PC-9 (cell line): Measurements from ENCODE around the gene GTF2IRD1.

ENCODE experiments used
- EZH2 ChIP-seq: fragments of 200-600 bp; sonication (generic); IDR thresholded peaks from 2 replicates; pipeline ENCODE4 v1.8.0; 2017; ENCODE audit warnings: antibody characterized with exemption, low read depth
- TF ChIP-seq, protein P1 (sequence below): fragments of 200-600 bp; sonication (generic); conservative IDR thresholded peaks from 2 replicates; pipeline ENCODE4 v1.6.1; 2017; ENCODE audit warnings: mixed run types, antibody characterized with exemption, mild to moderate bottlenecking, moderate library complexity

DNA sequence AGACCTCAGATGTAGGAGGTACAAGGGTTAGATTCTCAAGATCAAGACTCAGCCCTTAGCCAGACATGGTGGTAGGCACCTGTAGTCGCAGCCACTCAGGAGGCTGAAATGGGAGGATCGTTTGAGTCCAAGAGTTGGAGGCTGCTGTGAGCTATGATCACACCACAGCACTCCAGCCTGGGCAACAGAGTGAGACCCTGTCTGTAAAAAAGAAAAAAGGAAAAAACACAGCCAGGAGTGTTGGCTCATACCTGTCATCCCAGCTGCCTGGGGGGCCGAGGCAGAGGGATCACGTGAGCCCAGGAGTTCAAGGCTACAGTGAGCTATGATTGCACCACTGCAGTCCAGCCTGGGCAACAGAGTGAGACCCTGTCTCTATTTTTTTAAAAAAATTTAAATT is 69.3 kb downstream of the GTF2IRD1 start:
- TF ChIP-seq, protein P1, sequence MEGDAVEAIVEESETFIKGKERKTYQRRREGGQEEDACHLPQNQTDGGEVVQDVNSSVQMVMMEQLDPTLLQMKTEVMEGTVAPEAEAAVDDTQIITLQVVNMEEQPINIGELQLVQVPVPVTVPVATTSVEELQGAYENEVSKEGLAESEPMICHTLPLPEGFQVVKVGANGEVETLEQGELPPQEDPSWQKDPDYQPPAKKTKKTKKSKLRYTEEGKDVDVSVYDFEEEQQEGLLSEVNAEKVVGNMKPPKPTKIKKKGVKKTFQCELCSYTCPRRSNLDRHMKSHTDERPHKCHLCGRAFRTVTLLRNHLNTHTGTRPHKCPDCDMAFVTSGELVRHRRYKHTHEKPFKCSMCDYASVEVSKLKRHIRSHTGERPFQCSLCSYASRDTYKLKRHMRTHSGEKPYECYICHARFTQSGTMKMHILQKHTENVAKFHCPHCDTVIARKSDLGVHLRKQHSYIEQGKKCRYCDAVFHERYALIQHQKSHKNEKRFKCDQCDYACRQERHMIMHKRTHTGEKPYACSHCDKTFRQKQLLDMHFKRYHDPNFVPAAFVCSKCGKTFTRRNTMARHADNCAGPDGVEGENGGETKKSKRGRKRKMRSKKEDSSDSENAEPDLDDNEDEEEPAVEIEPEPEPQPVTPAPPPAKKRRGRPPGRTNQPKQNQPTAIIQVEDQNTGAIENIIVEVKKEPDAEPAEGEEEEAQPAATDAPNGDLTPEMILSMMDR = no peak
- no peak for TF ChIP-seq EZH2
